IMR-90 (cell line): ENCODE results near the gene WFDC8. TPM values are rescaled to one million over a fixed set of nuclear protein-coding genes. Genes with fewer than 3 reads are reported as not detected.

ENCODE experiments used
- ATAC-seq: fragments of 200-7000 bp; cut with Tn5 transposase; 2 replicates; pipeline ENCODE4 v1.9.1; 2020; ENCODE audit warnings: low read depth, mild to moderate bottlenecking, moderate library complexity
- BruUV-seq: library from RNA; stranded (reverse); fragments of 400-500 nt; replicated peaks from 2 replicates; lab custom pipeline; 2021; lab: Mats Ljungman, UMichigan
- CTCF ChIA-PET: fragments of 300-600 bp; formaldehyde crosslinking; extraction: SDS; loops from one replicate; lab custom pipeline; 2021; ENCODE audit warnings: antibody characterized with exemption; lab: Yijun Ruan, JAX
- POLR2A ChIA-PET: fragments of 300-600 bp; sonication (Branson Sonifier 250); formaldehyde crosslinking; loops from one replicate; lab custom pipeline; 2022; ENCODE audit warnings: antibody characterized with exemption; ENCODE audit not compliant: unreplicated experiment; lab: Charles Lee
- DNase-seq: peaks from one replicate; pipeline ENCODE4 v3.0.0; 2013
- H2AFZ ChIP-seq: replicated peaks from 2 replicates; pipeline ENCODE3; 2013; ENCODE audit warnings: low read length, mild to moderate bottlenecking; ENCODE audit not compliant: poor library complexity
- H2AK5ac ChIP-seq: 2 replicates; pipeline ENCODE4 v1.6.1; 2013; ENCODE audit warnings: low read depth, low read length, inconsistent platforms
- H2AK9ac ChIP-seq: replicated peaks from 2 replicates; pipeline ENCODE3; 2013; ENCODE audit warnings: mild to moderate bottlenecking, low read depth, low read length, moderate library complexity; ENCODE audit not compliant: poor library complexity
- H2BK120ac ChIP-seq: 2 replicates; pipeline ENCODE4 v1.6.1; 2013; ENCODE audit warnings: low read depth, low read length, inconsistent platforms
- H2BK15ac ChIP-seq: 3 replicates; pipeline ENCODE4 v1.6.1; 2013; ENCODE audit warnings: low read depth, low read length, inconsistent platforms
- H2BK20ac ChIP-seq: 2 replicates; pipeline ENCODE4 v1.6.1; 2013; ENCODE audit warnings: low read depth, mild to moderate bottlenecking, inconsistent platforms, low read length, moderate library complexity
- H2BK5ac ChIP-seq: 2 replicates; pipeline ENCODE4 v1.6.1; 2013; ENCODE audit warnings: mild to moderate bottlenecking, low read depth, low read length, inconsistent platforms; ENCODE audit not compliant: poor library complexity, severe bottlenecking
- H3K14ac ChIP-seq: replicated peaks from 2 replicates; pipeline ENCODE4 v1.6.1; 2013; ENCODE audit warnings: low read depth, low read length, inconsistent platforms
- H3K18ac ChIP-seq: 2 replicates; pipeline ENCODE4 v1.6.1; 2013; ENCODE audit warnings: low read depth, low read length, control low read depth
- H3K23ac ChIP-seq: 2 replicates; pipeline ENCODE4 v1.6.1; 2013; ENCODE audit warnings: low read depth, low read length, inconsistent platforms
- H3K27ac ChIP-seq: 2 replicates; pipeline ENCODE4 v1.5.1; 2013; ENCODE audit warnings: mild to moderate bottlenecking, control low read depth, low read length; ENCODE audit not compliant: insufficient read depth
- H3K27me3 ChIP-seq: 2 replicates; pipeline ENCODE4 v1.6.1; 2013; ENCODE audit warnings: low read length; ENCODE audit not compliant: control insufficient read depth, insufficient read depth
- H3K36me3 ChIP-seq: 2 replicates; pipeline ENCODE4 v1.6.1; 2013; ENCODE audit warnings: low read length, mixed read lengths; ENCODE audit not compliant: control insufficient read depth, insufficient read depth
- H3K4ac ChIP-seq: 2 replicates; pipeline ENCODE4 v1.6.1; 2013; ENCODE audit warnings: low read depth, low read length, inconsistent platforms
- H3K4me1 ChIP-seq: 2 replicates; pipeline ENCODE4 v1.6.1; 2013; ENCODE audit warnings: low read length, mixed read lengths; ENCODE audit not compliant: control insufficient read depth, insufficient read depth
- H3K4me2 ChIP-seq: 2 replicates; pipeline ENCODE4 v1.6.1; 2013; ENCODE audit warnings: low read depth, mild to moderate bottlenecking, control low read depth, low read length, moderate library complexity
- H3K4me3 ChIP-seq: 2 replicates; pipeline ENCODE4 v1.5.1; 2013; ENCODE audit warnings: low read depth, mild to moderate bottlenecking, control low read depth, low read length, moderate library complexity; ENCODE audit not compliant: insufficient read depth
- H3K56ac ChIP-seq: 2 replicates; pipeline ENCODE4 v1.6.1; 2013; ENCODE audit warnings: low read length, inconsistent platforms; ENCODE audit not compliant: insufficient read depth; ENCODE audit errors: extremely low read depth
- H3K79me1 ChIP-seq, 2 experiments: 2 replicates each; pipeline ENCODE4 v1.6.1; 2013; ENCODE audit warnings: low read length in 2 of 2, inconsistent platforms in 1 of 2, low read depth in 1 of 2
- H3K9ac ChIP-seq: 2 replicates; pipeline ENCODE4 v1.6.1; 2013; ENCODE audit warnings: low read depth, low read length, control low read depth
- H3K9me1 ChIP-seq: 2 replicates; pipeline ENCODE4 v1.6.1; 2013; ENCODE audit warnings: low read length, inconsistent platforms; ENCODE audit not compliant: insufficient read depth
- H3K9me3 ChIP-seq: 2 replicates; pipeline ENCODE4 v1.6.1; 2013; ENCODE audit warnings: low read length; ENCODE audit not compliant: control insufficient read depth, insufficient read depth
- H4K20me1 ChIP-seq: 2 replicates; pipeline ENCODE4 v1.6.1; 2013; ENCODE audit warnings: low read length, inconsistent platforms; ENCODE audit not compliant: insufficient read depth
- H4K5ac ChIP-seq: 2 replicates; pipeline ENCODE4 v1.6.1; 2013; ENCODE audit warnings: mild to moderate bottlenecking, low read depth, low read length, control low read depth
- H4K8ac ChIP-seq, 2 experiments: 2 replicates each; pipeline ENCODE4 v1.6.1; 2013; ENCODE audit warnings: low read depth in 2 of 2, low read length in 2 of 2, control low read depth in 1 of 2, inconsistent platforms in 1 of 2
- H4K91ac ChIP-seq: 2 replicates; pipeline ENCODE4 v1.6.1; 2013; ENCODE audit warnings: low read depth, low read length, inconsistent platforms; ENCODE audit not compliant: insufficient read depth
- CEBPB ChIP-seq: IDR thresholded peaks from 2 replicates; pipeline ENCODE4 v1.6.1; 2012; ENCODE audit warnings: low read depth, low read length, improper control_type of control experiment
- CHD1 ChIP-seq: IDR thresholded peaks from 2 replicates; pipeline ENCODE4 v1.6.1; 2012; ENCODE audit warnings: low read depth, low read length, improper control_type of control experiment
- ELK1 ChIP-seq: fragments of 150-350 bp; IDR thresholded peaks from 2 replicates; pipeline ENCODE4 v1.6.1; 2016; ENCODE audit warnings: low read depth, mild to moderate bottlenecking, low read length, moderate library complexity, borderline replicate concordance
- FOS ChIP-seq: fragments of 150-350 bp; IDR thresholded peaks from 2 replicates; pipeline ENCODE4 v1.6.1; 2016; ENCODE audit warnings: low read depth, low read length
- MAFK ChIP-seq: IDR thresholded peaks from 2 replicates; pipeline ENCODE4 v1.6.1; 2012; ENCODE audit warnings: low read depth, low read length, improper control_type of control experiment
- MAZ ChIP-seq: IDR thresholded peaks from 2 replicates; pipeline ENCODE4 v1.6.1; 2012; ENCODE audit warnings: low read depth, mild to moderate bottlenecking, low read length, improper control_type of control experiment, moderate library complexity, borderline replicate concordance
- MXI1 ChIP-seq: IDR thresholded peaks from 2 replicates; pipeline ENCODE4 v1.6.1; 2012; ENCODE audit warnings: low read depth, mild to moderate bottlenecking, low read length, moderate library complexity, borderline replicate concordance
- NFE2L2 ChIP-seq: fragments of 150-350 bp; IDR thresholded peaks from 2 replicates; pipeline ENCODE4 v1.6.1; 2016; ENCODE audit warnings: low read depth, mild to moderate bottlenecking, low read length
- RAD21 ChIP-seq: IDR thresholded peaks from 2 replicates; pipeline ENCODE4 v1.6.1; 2012; ENCODE audit warnings: low read length, improper control_type of control experiment
- RCOR1 ChIP-seq: IDR thresholded peaks from 2 replicates; pipeline ENCODE4 v1.6.1; 2012; ENCODE audit warnings: mild to moderate bottlenecking, low read length, improper control_type of control experiment; ENCODE audit not compliant: insufficient replicate concordance
- SMC3 ChIP-seq: fragments of 150-350 bp; IDR thresholded peaks from 2 replicates; pipeline ENCODE4 v1.6.1; 2016; ENCODE audit warnings: low read depth, mild to moderate bottlenecking, antibody characterized with exemption, low read length, moderate library complexity
- USF2 ChIP-seq: fragments of 150-350 bp; IDR thresholded peaks from 2 replicates; pipeline ENCODE4 v1.6.1; 2017; ENCODE audit warnings: mild to moderate bottlenecking, antibody characterized with exemption, low read length, low read depth
- WGBS, 2 experiments: methylation state at CpG; one replicate each; pipeline versions ENCODE4 v1.1.5 to v1.1.7; 2013; ENCODE audit warnings: missing lambda C conversion rate in 2 of 2; ENCODE audit not compliant: insufficient read length in 1 of 2; ENCODE audit errors: extremely low coverage in 2 of 2; 5-methylcytosine and 5-hydroxymethylcytosine counted together
- dilution Hi-C: fragments of 300-500 bp; cut with HindIII; formaldehyde crosslinking; loops from one replicate; pipeline ENCODE4 v1.14.3; 2018; ENCODE audit warnings: low sequenced_read_pairs; ENCODE audit not compliant: unreplicated experiment
- in situ Hi-C: fragments of 300-500 bp; cut with MboI; formaldehyde crosslinking; loops from 3 replicates; pipeline ENCODE4 v1.14.3; 2019; ENCODE audit warnings: low sequenced_read_pairs, inconsistent platforms, mixed read lengths
- intact Hi-C: fragments of 100-400 bp; cut with micrococcal nuclease; formaldehyde crosslinking; loops from 2 replicates; pipeline ENCODE4 v1.10.0; 2022
- polyA plus RNA-seq, 3 experiments: library from polyadenylated mRNA; depleted of rRNA; stranded (reverse); fragments of >200 nt; gene quantifications; 2 replicates each; pipeline ENCODE4 v1.2.3, GENCODE V29; 2012; ENCODE audit warnings: low replicate concordance in 1 of 3
- total RNA-seq: library from RNA; depleted of rRNA; stranded (reverse); fragments of >200 nt; gene quantifications from 2 replicates; pipeline ENCODE4 v1.2.3, GENCODE V29; 2012

Gene WFDC8
- total and polyA plus RNA-seq, 2 of the 4 experiments (the other 2 are of a cell fraction): not detected

DNA sequence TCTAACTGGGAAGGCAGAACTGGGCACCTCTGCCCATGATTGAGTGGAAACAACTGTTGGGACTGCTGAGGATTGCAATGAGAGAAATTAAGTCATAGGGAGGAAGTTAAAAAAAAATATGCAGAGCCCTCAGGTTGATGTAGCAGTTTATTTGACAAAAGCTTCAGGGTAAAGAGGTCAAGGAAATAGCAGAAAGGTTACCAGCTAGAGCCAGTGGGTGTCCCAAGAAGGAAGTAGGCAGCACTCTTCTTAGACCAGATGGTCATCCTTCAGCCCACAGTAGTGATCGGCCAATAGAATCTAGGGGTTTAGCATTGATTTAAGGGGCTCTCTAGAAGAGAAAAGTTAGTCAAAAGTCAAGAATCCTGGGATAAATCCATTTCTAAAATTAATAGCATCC lies 28.7 kb upstream of the WFDC8 start:
- no peak overlapping the region for H4K5ac ChIP-seq
- H2AK5ac ChIP-seq: no peak overlapping the region
- no peak overlapping the region for H3K23ac ChIP-seq
- H3K27ac ChIP-seq: no peak overlapping the region
- CTCF ChIA-PET: no interaction called here
- no peak overlapping the region for H2BK15ac ChIP-seq
- H3K27me3 ChIP-seq: no peaks in the 10 kb centered on the region
- H4K8ac ChIP-seq: no peak overlapping the region
- H3K18ac ChIP-seq: no peak overlapping the region
- POLR2A ChIA-PET: no interaction called here
- H3K9me3 ChIP-seq: no peaks in the 10 kb centered on the region
- H3K9ac ChIP-seq: no peak overlapping the region
- no peaks in the 10 kb centered on the region for H3K9me1 ChIP-seq
- BruUV-seq: no TSS peak
- H2AFZ ChIP-seq: no peak overlapping the region
- no peak overlapping the region for H3K56ac ChIP-seq
- ATAC-seq (no peak), DNase-seq (no peak)
- H3K14ac ChIP-seq: no peak overlapping the region
- H3K36me3 ChIP-seq: no peaks in the 10 kb centered on the region
- H4K91ac ChIP-seq: no peak overlapping the region
- H2BK5ac ChIP-seq: no peak overlapping the region
- no peak overlapping the region for H2AK9ac ChIP-seq
- TF ChIP-seq ELK1 (no peak), RCOR1 (no peak), MAFK (no peak), CHD1 (no peak), MXI1 (no peak), RAD21 (no peak), USF2 (no peak), MAZ (no peak), SMC3 (no peak), CEBPB (no peak), FOS (no peak), NFE2L2 (no peak)
- H3K4me3 ChIP-seq: no peak overlapping the region
- dilution Hi-C loops (no loop called here), in situ Hi-C loops (no loop called here), intact Hi-C loops (no loop called here)
- H2BK120ac ChIP-seq: no peak overlapping the region
- no peak overlapping the region for H2BK20ac ChIP-seq
- WGBS, 2 experiments: no CpG with 5 or more reads among the region's 1 CpG
- no peak overlapping the region for H3K4me2 ChIP-seq
- H3K4me1 ChIP-seq: no peaks in the 10 kb centered on the region
- H4K20me1 ChIP-seq: no peaks in the 10 kb centered on the region
- H3K4ac ChIP-seq: no peak overlapping the region
- no peaks in the 10 kb centered on the region for H3K79me1 ChIP-seq
